Astrocyte (in vitro differentiated cells and primary cell): ENCODE measurements around the gene CD209. TPM values are rescaled to one million over a fixed set of nuclear protein-coding genes. Genes with fewer than 3 reads are reported as not detected.

Experiments used
- DNase-seq: peaks from one replicate; pipeline ENCODE4 v3.0.0-alpha.2; 2010; ENCODE audit warnings: low read depth
- FAIRE-seq: peaks from 2 replicates; lab custom pipeline; 2011; peaks lifted over from hg19 to GRCh38; lab: Jason Lieb, UNC
- H2AFZ ChIP-seq: 2 replicates; pipeline ENCODE4 v1.6.0; 2012; ENCODE audit warnings: low read depth, low read length, inconsistent platforms
- H3K27ac ChIP-seq: 2 replicates; pipeline ENCODE4 v1.5.1; 2011; ENCODE audit warnings: low read depth, low read length, inconsistent platforms
- H3K27me3 ChIP-seq: 2 replicates; pipeline ENCODE4 v1.6.0; 2011; ENCODE audit warnings: low read length, inconsistent platforms; ENCODE audit not compliant: insufficient read depth
- H3K36me3 ChIP-seq: 2 replicates; pipeline ENCODE4 v1.5.1; 2011; ENCODE audit warnings: low read length, inconsistent platforms; ENCODE audit not compliant: insufficient read depth
- H3K4me1 ChIP-seq: 2 replicates; pipeline ENCODE4 v1.5.1; 2011; ENCODE audit warnings: low read length, inconsistent platforms; ENCODE audit not compliant: insufficient read depth
- H3K4me2 ChIP-seq: 2 replicates; pipeline ENCODE4 v1.6.0; 2012; ENCODE audit warnings: low read length, inconsistent platforms
- H3K4me3 ChIP-seq: 2 replicates; pipeline ENCODE4 v1.5.1; 2011; ENCODE audit warnings: low read depth, mild to moderate bottlenecking, low read length, inconsistent platforms; ENCODE audit not compliant: insufficient read depth
- H3K79me2 ChIP-seq: 2 replicates; pipeline ENCODE4 v1.6.0; 2012; ENCODE audit warnings: mild to moderate bottlenecking, low read length, inconsistent platforms; ENCODE audit not compliant: insufficient read depth
- H3K9ac ChIP-seq: 2 replicates; pipeline ENCODE4 v1.6.0; 2012; ENCODE audit warnings: mild to moderate bottlenecking, low read length, inconsistent platforms
- H3K9me3 ChIP-seq: 2 replicates; pipeline ENCODE4 v1.5.1; 2012; ENCODE audit warnings: low read depth, mild to moderate bottlenecking, low read length, inconsistent platforms; ENCODE audit not compliant: insufficient read depth
- H4K20me1 ChIP-seq: 2 replicates; pipeline ENCODE4 v1.6.0; 2012; ENCODE audit warnings: low read length, inconsistent platforms; ENCODE audit not compliant: insufficient read depth
- H3K27ac Mint-ChIP-seq: one replicate; pipeline ENCODE4 v1.8.0; 2021; ENCODE audit warnings: mild to moderate bottlenecking, mixed read lengths; ENCODE audit not compliant: unreplicated experiment
- H3K27me3 Mint-ChIP-seq: one replicate; pipeline ENCODE4 v1.8.0; 2021; ENCODE audit warnings: low read depth, mixed read lengths; ENCODE audit not compliant: unreplicated experiment
- H3K36me3 Mint-ChIP-seq: one replicate; pipeline ENCODE4 v1.8.0; 2021; ENCODE audit warnings: low read depth, mixed read lengths; ENCODE audit not compliant: unreplicated experiment
- H3K4me1 Mint-ChIP-seq: one replicate; pipeline ENCODE4 v1.8.0; 2021; ENCODE audit warnings: low read depth, mixed read lengths; ENCODE audit not compliant: unreplicated experiment
- H3K4me3 Mint-ChIP-seq: one replicate; pipeline ENCODE4 v1.8.0; 2021; ENCODE audit warnings: mild to moderate bottlenecking, moderate library complexity, mixed read lengths; ENCODE audit not compliant: unreplicated experiment
- H3K9me3 Mint-ChIP-seq: one replicate; pipeline ENCODE4 v1.8.0; 2021; ENCODE audit warnings: mild to moderate bottlenecking, mixed read lengths; ENCODE audit not compliant: unreplicated experiment
- EZH2 ChIP-seq: IDR thresholded peaks from 2 replicates; pipeline ENCODE4 v1.6.1; 2012; ENCODE audit warnings: mild to moderate bottlenecking, low read length, inconsistent platforms; ENCODE audit not compliant: insufficient read depth
- total RNA-seq: library from RNA; stranded (reverse); gene quantifications from 2 replicates; pipeline ENCODE4 v1.2.1, GENCODE V29; 2021
- TF ChIP-seq, protein P1 (sequence below): IDR thresholded peaks from 2 replicates; pipeline ENCODE4 v1.5.1; 2011; ENCODE audit warnings: low read depth, mild to moderate bottlenecking, inconsistent platforms, low read length, moderate library complexity; ENCODE audit not compliant: insufficient read depth

The CD209 gene
- total RNA-seq, 1 donor from 2014 or later: not detected

DNA sequence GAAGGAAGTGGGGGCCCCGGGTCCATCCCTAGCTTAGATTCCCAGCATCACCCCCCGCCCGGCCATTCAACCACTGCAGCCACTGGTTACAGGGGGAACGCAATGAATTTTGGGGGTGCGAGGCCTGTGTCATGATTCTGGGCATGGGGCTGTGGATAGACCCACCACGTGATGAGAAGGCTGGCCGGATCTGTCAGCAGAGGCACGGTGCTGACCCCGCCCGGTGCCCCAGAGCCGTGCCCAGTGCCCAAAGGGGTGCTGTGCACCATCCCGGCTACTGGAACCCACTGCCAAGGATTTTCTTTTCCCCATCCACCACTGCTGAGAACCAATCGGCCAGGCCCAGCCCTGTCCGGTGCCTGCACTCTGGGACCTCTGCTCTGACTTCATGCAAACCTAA lies 43.1 kb upstream of the CD209 start:
- Mint-ChIP-seq H3K36me3 (no peaks in the 10 kb centered on the region), H3K27me3 (peaks cover 48% of the 10 kb centered on the region), H3K4me3 (no peak overlapping the region), H3K4me1 (peaks cover 3% of the 10 kb centered on the region), H3K27ac (no peak overlapping the region), H3K9me3 (peaks cover 8% of the 10 kb centered on the region)
- no peak for TF ChIP-seq EZH2
- TF ChIP-seq, protein P1, sequence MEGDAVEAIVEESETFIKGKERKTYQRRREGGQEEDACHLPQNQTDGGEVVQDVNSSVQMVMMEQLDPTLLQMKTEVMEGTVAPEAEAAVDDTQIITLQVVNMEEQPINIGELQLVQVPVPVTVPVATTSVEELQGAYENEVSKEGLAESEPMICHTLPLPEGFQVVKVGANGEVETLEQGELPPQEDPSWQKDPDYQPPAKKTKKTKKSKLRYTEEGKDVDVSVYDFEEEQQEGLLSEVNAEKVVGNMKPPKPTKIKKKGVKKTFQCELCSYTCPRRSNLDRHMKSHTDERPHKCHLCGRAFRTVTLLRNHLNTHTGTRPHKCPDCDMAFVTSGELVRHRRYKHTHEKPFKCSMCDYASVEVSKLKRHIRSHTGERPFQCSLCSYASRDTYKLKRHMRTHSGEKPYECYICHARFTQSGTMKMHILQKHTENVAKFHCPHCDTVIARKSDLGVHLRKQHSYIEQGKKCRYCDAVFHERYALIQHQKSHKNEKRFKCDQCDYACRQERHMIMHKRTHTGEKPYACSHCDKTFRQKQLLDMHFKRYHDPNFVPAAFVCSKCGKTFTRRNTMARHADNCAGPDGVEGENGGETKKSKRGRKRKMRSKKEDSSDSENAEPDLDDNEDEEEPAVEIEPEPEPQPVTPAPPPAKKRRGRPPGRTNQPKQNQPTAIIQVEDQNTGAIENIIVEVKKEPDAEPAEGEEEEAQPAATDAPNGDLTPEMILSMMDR: no peak
- Histone ChIP-seq H3K4me1 (no peaks in the 10 kb centered on the region), H3K36me3 (no peaks in the 10 kb centered on the region), H3K79me2 (no peaks in the 10 kb centered on the region), H3K4me2 (no peak overlapping the region), H3K9ac (no peak overlapping the region), H2AFZ (no peak overlapping the region), H4K20me1 (no peaks in the 10 kb centered on the region), H3K27me3 (peaks cover 18% of the 10 kb centered on the region), H3K4me3 (no peak overlapping the region), H3K9me3 (no peaks in the 10 kb centered on the region), H3K27ac (no peak overlapping the region)
- DNase-seq: no peak
- FAIRE-seq: no peak

DNA sequence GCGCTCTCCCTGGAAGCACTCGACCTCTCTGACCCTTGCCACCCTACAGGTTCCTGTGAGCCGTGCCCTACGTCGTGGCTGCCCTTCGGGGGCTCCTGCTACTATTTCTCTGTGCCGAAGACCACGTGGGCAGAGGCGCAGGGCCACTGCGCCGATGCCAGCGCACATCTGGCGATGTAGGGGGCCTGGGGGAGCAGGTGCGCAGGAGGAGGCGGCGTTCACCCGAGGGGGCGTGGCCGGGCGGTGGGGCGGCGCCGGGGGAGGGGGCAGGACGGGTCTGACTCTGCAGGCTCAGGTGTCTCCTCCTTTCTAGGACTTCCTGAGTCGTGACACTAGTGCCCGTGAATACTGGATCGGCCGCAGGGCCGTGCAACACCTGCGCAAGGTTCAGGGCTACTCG lies 42.1 kb upstream of the CD209 start:
- Mint-ChIP-seq H3K27ac (no peak overlapping the region), H3K9me3 (peaks cover 8% of the 10 kb centered on the region), H3K27me3 (peaks cover 48% of the 10 kb centered on the region), H3K4me3 (no peak overlapping the region), H3K36me3 (no peaks in the 10 kb centered on the region), H3K4me1 (peaks cover 3% of the 10 kb centered on the region)
- Histone ChIP-seq H4K20me1 (no peaks in the 10 kb centered on the region), H3K36me3 (no peaks in the 10 kb centered on the region), H3K4me2 (no peak overlapping the region), H3K9me3 (no peaks in the 10 kb centered on the region), H3K27me3 (peaks cover 18% of the 10 kb centered on the region), H2AFZ (no peak overlapping the region), H3K9ac (no peak overlapping the region), H3K27ac (no peak overlapping the region), H3K4me3 (no peak overlapping the region), H3K79me2 (no peaks in the 10 kb centered on the region), H3K4me1 (no peaks in the 10 kb centered on the region)
- FAIRE-seq (no peak), DNase-seq (no peak)
- TF ChIP-seq EZH2: no peak
- TF ChIP-seq, protein P1: no peak

DNA sequence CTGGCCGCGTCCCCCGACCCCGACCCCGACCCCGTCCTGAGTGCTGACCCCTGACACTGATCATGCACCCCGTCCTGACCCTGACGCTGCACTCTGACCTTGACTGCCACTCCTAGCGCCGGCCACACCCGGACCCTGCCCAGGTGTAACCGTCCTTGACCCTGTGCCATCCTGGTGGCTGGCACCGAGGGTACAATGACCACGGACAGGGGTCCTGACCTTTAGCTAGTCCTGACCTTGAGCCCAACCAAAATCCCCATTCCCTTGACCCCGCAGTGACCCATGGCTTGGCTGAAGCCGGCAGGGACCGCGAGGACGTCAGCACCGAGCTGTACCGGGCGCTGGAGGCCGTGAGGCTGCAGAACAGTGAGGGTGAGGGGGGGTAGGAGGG lies 41.6 kb upstream of the CD209 start:
- H3K36me3 Mint-ChIP-seq: no peaks in the 10 kb centered on the region
- H3K4me3 Mint-ChIP-seq: no peak overlapping the region
- no peak overlapping the region for H3K27ac Mint-ChIP-seq
- H4K20me1 ChIP-seq: no peaks in the 10 kb centered on the region
- H3K9me3 Mint-ChIP-seq: peaks cover 6% of the 10 kb centered on the region
- H3K27me3 ChIP-seq: peaks cover 18% of the 10 kb centered on the region
- no peaks in the 10 kb centered on the region for H3K36me3 ChIP-seq
- no peak for DNase-seq
- H3K27ac ChIP-seq: no peak overlapping the region
- no peaks in the 10 kb centered on the region for H3K79me2 ChIP-seq
- H3K4me2 ChIP-seq: no peak overlapping the region
- no peak overlapping the region for H3K9ac ChIP-seq
- H3K4me1 Mint-ChIP-seq: peaks cover 5% of the 10 kb centered on the region
- TF ChIP-seq, protein P1: no peak
- no peak for TF ChIP-seq EZH2
- no peak overlapping the region for H3K4me3 ChIP-seq
- no peak for FAIRE-seq
- no peak overlapping the region for H2AFZ ChIP-seq
- H3K27me3 Mint-ChIP-seq: peaks cover 49% of the 10 kb centered on the region
- H3K4me1 ChIP-seq: no peaks in the 10 kb centered on the region
- H3K9me3 ChIP-seq: no peaks in the 10 kb centered on the region
